Measurements from ENCODE around the gene SLC37A1.
A peak's percentile ranks its signal among the peaks of the same experiment; 100 is the strongest.

SLC37A1 gene

GRCh38 chr21:42530167-42530518 lies 16.5 kb downstream of the SLC37A1 start:
- DNase-seq, result no peak

GRCh38 chr21:42531771-42532170 lies 18.1 kb downstream of the SLC37A1 start:
- no peak for DNase-seq

- DNase-seq, result peak; percentile 84
Measured at GRCh38 chr21:42532466-42533181, 19.0 kb downstream of the SLC37A1 start.

GRCh38 chr21:42533306-42533962 lies 19.8 kb downstream of the SLC37A1 start:
- DNase-seq, result no peak

- no peak for DNase-seq
Measured at GRCh38 chr21:42533963-42534355, 20.3 kb downstream of the SLC37A1 start.

GRCh38 chr21:42534421-42535378 lies 21.0 kb downstream of the SLC37A1 start:
- peak; percentile 73 for DNase-seq

- DNase-seq, result no peak
Measured at GRCh38 chr21:42535602-42536171, 22.0 kb downstream of the SLC37A1 start.

- no peak for DNase-seq
Measured at GRCh38 chr21:42536601-42537000, 22.9 kb downstream of the SLC37A1 start.

GRCh38 chr21:42537106-42537742 lies 23.6 kb downstream of the SLC37A1 start:
- DNase-seq, result no peak

GRCh38 chr21:42538479-42539275 lies 25.0 kb downstream of the SLC37A1 start:
- no peak for DNase-seq

- DNase-seq, result no peak
Measured at GRCh38 chr21:42539342-42539741, 25.7 kb downstream of the SLC37A1 start.

GRCh38 chr21:42539931-42540343 lies 26.3 kb downstream of the SLC37A1 start:
- no peak for DNase-seq

GRCh38 chr21:42540396-42540795 lies 26.7 kb downstream of the SLC37A1 start:
- DNase-seq, result no peak

GRCh38 chr21:42541174-42541573 lies 27.5 kb downstream of the SLC37A1 start:
- no peak for DNase-seq

GRCh38 chr21:42541618-42542017 lies 28.0 kb downstream of the SLC37A1 start:
- no peak for DNase-seq

- DNase-seq, result no peak
Measured at GRCh38 chr21:42542196-42542595, 28.5 kb downstream of the SLC37A1 start.

- no peak for DNase-seq
Measured at GRCh38 chr21:42542596-42542995, 28.9 kb downstream of the SLC37A1 start.

- DNase-seq, result no peak
Measured at GRCh38 chr21:42543106-42543847, 29.6 kb downstream of the SLC37A1 start.

- DNase-seq, result no peak
Measured at GRCh38 chr21:42544544-42544943, 30.9 kb downstream of the SLC37A1 start.

GRCh38 chr21:42545317-42545716 lies 31.7 kb downstream of the SLC37A1 start:
- DNase-seq, result no peak

GRCh38 chr21:42545745-42546144 lies 32.1 kb downstream of the SLC37A1 start:
- DNase-seq, result no peak

Measured in suppressor macrophage treated with lipopolysaccharide for 4 hours (primary cell).